Measurements from ENCODE around the gene CORO7.
"Not testable (repeated sequence)": the region's sequence is repeated elsewhere in the genome, so short reads cannot be mapped to it uniquely, and the experiment has no call there.

Gene CORO7

GRCh38 chr16:4402439-4403132 is 13.8 kb downstream of the CORO7 start:
- DNase-seq (ENCODE audit: low read depth in 2 of 2): peak in 1 of 2 donors; percentile 39

- no peak for DNase-seq (ENCODE audit: low read depth in 2 of 2)
These were observed 14.9 kb downstream of the CORO7 start for GRCh38 chr16:4401510-4401909.

- DNase-seq (ENCODE audit: low read depth in 2 of 2): no peak
These were observed 15.3 kb downstream of the CORO7 start for GRCh38 chr16:4401094-4401501.

- DNase-seq (ENCODE audit: low read depth in 2 of 2): no peak
These were observed 17.2 kb downstream of the CORO7 start for GRCh38 chr16:4399001-4399730.

- no peak for DNase-seq (ENCODE audit: low read depth in 2 of 2)
These were observed 21.2 kb downstream of the CORO7 start for GRCh38 chr16:4395055-4395726.

- not testable (repeated sequence) for DNase-seq (ENCODE audit: low read depth in 2 of 2)
These were observed 22.5 kb downstream of the CORO7 start for GRCh38 chr16:4393850-4394249.

- no peak for DNase-seq (ENCODE audit: low read depth in 2 of 2)
These were observed 23.2 kb downstream of the CORO7 start for GRCh38 chr16:4393240-4393600.

GRCh38 chr16:4392382-4393239 is 23.8 kb downstream of the CORO7 start:
- no peak for DNase-seq (ENCODE audit: low read depth in 2 of 2)

GRCh38 chr16:4391631-4392381 is 24.6 kb downstream of the CORO7 start:
- no peak for DNase-seq (ENCODE audit: low read depth in 2 of 2)

- no peak for DNase-seq (ENCODE audit: low read depth in 2 of 2)
These were observed 25.8 kb downstream of the CORO7 start for GRCh38 chr16:4390266-4391260.

- DNase-seq (ENCODE audit: low read depth in 2 of 2): no peak
These were observed 27.1 kb downstream of the CORO7 start for GRCh38 chr16:4389051-4389955.

GRCh38 chr16:4388271-4389021 is 27.9 kb downstream of the CORO7 start:
- no peak for DNase-seq (ENCODE audit: low read depth in 2 of 2)

- no peak for DNase-seq (ENCODE audit: low read depth in 2 of 2)
These were observed 28.6 kb downstream of the CORO7 start for GRCh38 chr16:4387781-4388180.

GRCh38 chr16:4386951-4387565 is 29.3 kb downstream of the CORO7 start:
- DNase-seq (ENCODE audit: low read depth in 2 of 2): no peak

- no peak for DNase-seq (ENCODE audit: low read depth in 2 of 2)
These were observed 30.0 kb downstream of the CORO7 start for GRCh38 chr16:4386451-4386805.

- no peak for DNase-seq (ENCODE audit: low read depth in 2 of 2)
These were observed 30.5 kb downstream of the CORO7 start for GRCh38 chr16:4385789-4386450.

GRCh38 chr16:4385066-4385788 is 31.2 kb downstream of the CORO7 start:
- no peak for DNase-seq (ENCODE audit: low read depth in 2 of 2)
